Tibial nerve (tissue), 4 donors: ENCODE measurements around the gene RNU1-2. TPM values are rescaled to one million over a fixed set of nuclear protein-coding genes. Genes with fewer than 3 reads are reported as not detected.

Experiments used
- DNase-seq, 2 donors: peaks; one replicate each; pipeline ENCODE4 v3.0.0-alpha.2; 2019; ENCODE audit warnings: low spot score in 2 of 2
- H3K27ac ChIP-seq, 4 donors: fragments of 200-600 bp; sonication (generic) in 3 of 4; one replicate each; pipeline ENCODE4 v1.5.1; 2017 to 2019; ENCODE audit warnings: mild to moderate bottlenecking in 1 of 4
- H3K27me3 ChIP-seq, 2 donors: fragments of 200-600 bp; sonication (generic) in 1 of 2; one replicate each; pipeline versions ENCODE4 v1.5.1 to v1.6.0; 2017 to 2019
- H3K36me3 ChIP-seq, 3 donors: fragments of 200-600 bp; sonication (generic); one replicate each; pipeline ENCODE4 v1.5.1; 2018 to 2019
- H3K4me1 ChIP-seq, 4 donors: fragments of 200-600 bp; sonication (generic) in 3 of 4; one replicate each; pipeline ENCODE4 v1.5.1; 2017 to 2019
- H3K4me3 ChIP-seq, 4 donors: fragments of 200-600 bp; sonication (generic) in 3 of 4; one replicate each; pipeline ENCODE4 v1.5.1; 2017 to 2019; ENCODE audit warnings: mild to moderate bottlenecking in 1 of 4, moderate library complexity in 1 of 4
- H3K9me3 ChIP-seq, 4 donors: fragments of 200-600 bp; sonication (generic) in 3 of 4; one replicate each; pipeline ENCODE4 v1.5.1; 2017 to 2019
- EP300 ChIP-seq, 2 donors: sonication (generic); formaldehyde crosslinking; IDR thresholded peaks; one replicate each; pipeline ENCODE4 v1.6.1; 2017; ENCODE audit warnings: antibody characterized with exemption in 2 of 2, mild to moderate bottlenecking in 1 of 2
- POLR2A ChIP-seq, 2 donors: fragments of 450-650 bp; IDR thresholded peaks; one replicate each; pipeline ENCODE4 v1.6.1; 2017; ENCODE audit warnings: antibody characterized with exemption in 2 of 2, mild to moderate bottlenecking in 2 of 2, moderate library complexity in 2 of 2
- WGBS, 2 donors: methylation state at CpG; one replicate each; pipeline ENCODE4 v1.1.5; 2018; 5-methylcytosine and 5-hydroxymethylcytosine counted together
- total RNA-seq, 4 donors: library from RNA; depleted of rRNA; stranded (reverse); fragments of >200 nt; gene quantifications; one replicate each; pipeline ENCODE4 v1.1.0, GENCODE V29; 2016
- TF ChIP-seq, protein P1 (sequence below), 5 experiments: fragments of 200-600 bp in 3 of 5; fragments of 450-650 bp in 2 of 5; sonication (generic) in 3 of 5; IDR thresholded peaks; one replicate each; pipeline ENCODE4 v1.5.1; 2016 to 2019; ENCODE audit warnings: antibody characterized with exemption in 5 of 5, mild to moderate bottlenecking in 3 of 5, moderate library complexity in 2 of 5

The RNU1-2 gene
- total RNA-seq, 4 donors from 2014 or later, result under 0.01 TPM

DNA sequence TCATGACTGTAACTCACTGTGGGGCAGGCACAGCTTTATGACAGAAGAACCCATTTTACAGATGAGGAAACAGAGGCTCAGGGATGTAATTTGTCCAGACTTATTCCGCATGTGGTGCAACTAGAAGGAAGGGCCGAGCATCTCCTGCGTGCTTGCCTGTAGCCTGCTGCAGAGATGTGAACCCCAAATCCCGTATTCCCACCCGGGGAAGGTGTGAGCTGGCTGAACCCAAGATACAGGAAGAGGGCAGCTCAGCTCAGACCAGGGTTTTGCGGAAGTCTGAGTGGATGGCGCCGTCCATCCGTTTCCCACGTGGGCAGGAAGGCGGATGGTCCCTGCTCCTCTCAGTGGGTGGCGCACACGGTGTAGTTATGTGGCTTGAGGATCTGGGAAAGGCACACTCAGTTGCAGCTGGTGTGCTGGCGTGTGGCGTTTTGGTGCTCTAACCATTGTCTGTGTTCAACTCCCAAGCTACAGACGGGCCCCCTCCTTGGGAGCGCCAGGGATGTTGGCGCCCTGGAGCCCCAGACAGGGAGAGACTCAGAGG is 27.2 kb downstream of the RNU1-2 start:
- Histone ChIP-seq H3K36me3 (peaks cover 0 to 4% (median 0%) of the 10 kb centered on the region in 3 donors), H3K9me3 (no peaks in the 10 kb centered on the region), H3K27ac (no peak overlapping the region), H3K4me3 (no peak overlapping the region), H3K27me3 (peaks cover 0 to 19% of the 10 kb centered on the region in 2 donors), H3K4me1 (peaks cover 0 to 25% (median 3%) of the 10 kb centered on the region in 4 donors)
- TF ChIP-seq, protein P1, sequence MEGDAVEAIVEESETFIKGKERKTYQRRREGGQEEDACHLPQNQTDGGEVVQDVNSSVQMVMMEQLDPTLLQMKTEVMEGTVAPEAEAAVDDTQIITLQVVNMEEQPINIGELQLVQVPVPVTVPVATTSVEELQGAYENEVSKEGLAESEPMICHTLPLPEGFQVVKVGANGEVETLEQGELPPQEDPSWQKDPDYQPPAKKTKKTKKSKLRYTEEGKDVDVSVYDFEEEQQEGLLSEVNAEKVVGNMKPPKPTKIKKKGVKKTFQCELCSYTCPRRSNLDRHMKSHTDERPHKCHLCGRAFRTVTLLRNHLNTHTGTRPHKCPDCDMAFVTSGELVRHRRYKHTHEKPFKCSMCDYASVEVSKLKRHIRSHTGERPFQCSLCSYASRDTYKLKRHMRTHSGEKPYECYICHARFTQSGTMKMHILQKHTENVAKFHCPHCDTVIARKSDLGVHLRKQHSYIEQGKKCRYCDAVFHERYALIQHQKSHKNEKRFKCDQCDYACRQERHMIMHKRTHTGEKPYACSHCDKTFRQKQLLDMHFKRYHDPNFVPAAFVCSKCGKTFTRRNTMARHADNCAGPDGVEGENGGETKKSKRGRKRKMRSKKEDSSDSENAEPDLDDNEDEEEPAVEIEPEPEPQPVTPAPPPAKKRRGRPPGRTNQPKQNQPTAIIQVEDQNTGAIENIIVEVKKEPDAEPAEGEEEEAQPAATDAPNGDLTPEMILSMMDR (IDR thresholded peaks at IDR 0.05), result no peak
- TF ChIP-seq POLR2A (IDR thresholded peaks at IDR 0.05) (no peak), EP300 (IDR thresholded peaks at IDR 0.05) (no peak)
- 75 to 81% methylated on average over 18 of the region's 18 CpGs for WGBS, 2 donors
- no peak for DNase-seq

DNA sequence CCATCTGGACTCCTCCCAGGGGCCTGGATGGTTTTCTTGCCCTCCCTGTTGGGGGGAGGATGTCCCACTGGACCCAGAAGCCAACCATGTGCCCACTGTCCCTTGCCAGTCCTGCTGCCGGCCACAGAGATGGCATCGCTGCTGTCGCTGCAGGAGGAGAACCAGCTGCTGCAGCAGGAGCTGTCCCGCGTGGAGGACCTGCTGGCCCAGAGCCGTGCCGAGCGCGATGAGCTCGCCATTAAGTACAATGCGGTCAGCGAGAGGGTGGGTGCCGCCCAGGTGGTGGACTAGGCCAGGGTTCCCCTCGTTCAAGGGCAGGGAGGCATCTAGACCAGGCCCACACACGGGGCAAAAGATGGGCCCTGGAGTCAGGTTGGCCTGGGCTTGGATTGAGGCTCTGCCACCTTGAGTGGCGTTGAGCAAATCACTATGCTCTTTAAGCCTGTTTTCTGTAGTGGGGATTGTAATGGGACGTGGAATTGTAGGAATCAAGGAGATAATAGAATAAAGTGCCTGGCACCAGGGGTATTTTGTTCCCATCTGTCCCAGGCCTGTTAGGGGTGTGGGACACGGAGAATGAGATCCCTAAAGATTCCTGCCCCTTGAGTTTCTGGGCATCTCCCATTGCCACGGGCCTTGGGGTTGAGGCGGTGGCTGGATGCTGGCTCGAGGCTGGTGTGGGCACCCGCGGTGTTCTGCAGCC is 28.6 kb downstream of the RNU1-2 start:
- Histone ChIP-seq H3K36me3 (peaks cover 0 to 4% (median 0%) of the 10 kb centered on the region in 3 donors), H3K4me3 (no peak overlapping the region), H3K27ac (no peak overlapping the region), H3K4me1 (peaks cover 0 to 25% (median 3%) of the 10 kb centered on the region in 4 donors), H3K9me3 (no peaks in the 10 kb centered on the region), H3K27me3 (peaks cover 0 to 19% of the 10 kb centered on the region in 2 donors)
- no peak for DNase-seq
- TF ChIP-seq EP300 (IDR thresholded peaks at IDR 0.05), result no peak
- no peak for TF ChIP-seq POLR2A (IDR thresholded peaks at IDR 0.05)
- TF ChIP-seq, protein P1 (IDR thresholded peaks at IDR 0.05), result no peak
- WGBS, 2 donors, result 89 to 90% methylated on average over 23 of the region's 23 CpGs

DNA sequence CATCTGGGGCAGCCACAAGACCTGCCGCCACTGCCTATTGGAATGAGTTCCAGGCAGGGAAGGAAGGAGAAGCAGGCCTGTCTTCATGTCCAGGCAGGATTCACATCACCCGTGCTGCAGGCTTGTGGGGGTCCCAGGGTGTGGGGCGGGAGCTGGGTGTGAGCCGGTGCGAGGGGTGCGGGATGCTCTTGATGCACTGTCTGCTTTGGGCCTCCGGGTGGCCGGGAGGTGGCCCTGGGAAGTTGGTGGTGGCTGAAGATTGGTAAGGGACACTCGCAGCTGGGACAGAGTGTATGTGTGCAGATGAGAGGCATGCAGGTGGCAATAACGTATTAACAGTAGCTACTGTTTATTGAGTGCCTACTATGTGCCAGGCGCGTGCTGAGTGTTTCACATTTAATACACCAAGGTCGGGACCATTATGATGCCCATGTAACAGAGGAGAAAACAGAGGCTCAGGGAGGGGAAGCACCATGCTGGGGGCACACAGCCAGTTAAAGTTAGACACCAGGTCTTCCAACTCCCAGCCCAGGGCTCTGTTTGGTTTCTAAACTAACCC is 29.2 kb downstream of the RNU1-2 start:
- 87 to 89% methylated on average over 13 of the region's 13 CpGs for WGBS, 2 donors
- H3K4me3 ChIP-seq, result no peak overlapping the region
- no peaks in the 10 kb centered on the region for H3K9me3 ChIP-seq
- H3K4me1 ChIP-seq, result peaks cover 0 to 25% (median 3%) of the 10 kb centered on the region in 4 donors
- DNase-seq, result no peak
- peaks cover 0 to 10% (median 0%) of the 10 kb centered on the region in 3 donors for H3K36me3 ChIP-seq
- TF ChIP-seq POLR2A (IDR thresholded peaks at IDR 0.05) (no peak), EP300 (IDR thresholded peaks at IDR 0.05) (no peak)
- TF ChIP-seq, protein P1 (IDR thresholded peaks at IDR 0.05), result no peak
- peaks cover 0 to 19% of the 10 kb centered on the region in 2 donors for H3K27me3 ChIP-seq
- no peak overlapping the region for H3K27ac ChIP-seq

DNA sequence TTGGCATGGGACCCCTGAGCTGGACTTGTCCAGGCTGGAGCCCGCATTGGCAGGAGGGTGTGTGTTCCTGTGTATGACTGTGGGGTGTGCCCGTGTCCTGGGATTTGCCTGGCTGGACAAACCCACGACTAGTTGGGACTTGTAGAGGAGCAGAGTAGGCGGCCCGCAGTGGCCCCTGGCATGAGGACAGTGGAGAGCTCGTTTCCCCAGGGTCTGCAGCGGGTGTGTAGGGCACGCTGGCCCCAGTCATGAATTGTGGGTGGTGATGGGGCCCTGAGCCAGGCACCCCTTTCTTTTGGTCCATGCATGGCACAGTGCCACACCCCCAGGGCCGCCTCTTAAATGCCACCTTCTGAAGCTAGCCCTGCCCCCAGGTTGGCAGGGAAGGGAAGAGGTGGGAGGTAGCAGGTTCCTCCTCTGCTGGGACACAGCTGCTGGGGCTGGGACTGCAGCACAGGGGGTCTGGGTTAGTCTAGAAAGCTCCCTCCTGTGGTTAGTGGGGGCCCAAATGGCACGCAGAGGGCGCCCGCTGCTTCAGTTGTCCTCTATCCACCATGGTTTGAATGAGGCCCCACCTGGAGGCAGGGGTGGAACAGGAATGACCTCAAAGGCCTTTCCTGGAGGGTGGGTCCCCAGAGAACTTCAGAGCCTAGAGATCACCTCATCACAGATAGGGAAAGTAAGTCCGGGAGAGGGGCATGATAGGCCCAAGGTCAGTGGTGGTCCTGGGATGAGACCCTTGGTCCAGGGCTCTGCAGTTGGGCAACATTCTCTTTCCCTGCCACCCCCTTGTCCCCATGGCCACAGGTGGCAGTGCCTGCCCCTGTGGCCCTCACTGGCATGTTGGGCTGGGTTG is 30.1 kb downstream of the RNU1-2 start:
- no peak overlapping the region for H3K27ac ChIP-seq
- H3K4me1 ChIP-seq, result peaks cover 0 to 25% (median 3%) of the 10 kb centered on the region in 4 donors

More for the DNA sequence above, 30.1 kb downstream of the RNU1-2 start:
- no peak overlapping the region for H3K4me3 ChIP-seq
- H3K36me3 ChIP-seq, result peaks cover 0 to 19% (median 0%) of the 10 kb centered on the region in 3 donors
- WGBS, 2 donors, result 73 to 80% methylated on average over 13 of the region's 13 CpGs
- TF ChIP-seq POLR2A (IDR thresholded peaks at IDR 0.05) (no peak), EP300 (IDR thresholded peaks at IDR 0.05) (no peak)
- TF ChIP-seq, protein P1 (IDR thresholded peaks at IDR 0.05), result no peak
- peaks cover 0 to 19% of the 10 kb centered on the region in 2 donors for H3K27me3 ChIP-seq
- DNase-seq, result no peak
- H3K9me3 ChIP-seq, result no peaks in the 10 kb centered on the region
